ENCODE measurements around the gene GOSR1. TPM values are rescaled to one million over a fixed set of nuclear protein-coding genes. Genes with fewer than 3 reads are reported as not detected.
"Not testable (repeated sequence)": the region's sequence is repeated elsewhere in the genome, so short reads cannot be mapped to it uniquely, and the experiment has no call there.

GOSR1 gene
- total and polyA plus RNA-seq, 2 donors (not counting 1 experiment from before 2014, with no cell fraction given) = 28.6 to 44.7 TPM

GRCh38 chr17:30551996-30552339 lies 74.8 kb downstream of the GOSR1 start:
- Histone ChIP-seq H3K79me2 (ENCODE audit: control insufficient read depth, insufficient read depth, low read length) (no peaks in the 10 kb centered on the region), H3K27ac (ENCODE audit: insufficient read depth, low read length) (no peak overlapping the region), H3K36me3 (ENCODE audit: control insufficient read depth, insufficient read depth, low read length) (no peaks in the 10 kb centered on the region), H3K4me1 (ENCODE audit: control insufficient read depth, extremely low read depth, insufficient read depth, low read length) (no peaks in the 10 kb centered on the region), H3K9me3 (ENCODE audit: control insufficient read depth, insufficient read depth, low read depth, low read length) (no peaks in the 10 kb centered on the region), H3K4me2 (ENCODE audit: extremely low read depth, insufficient read depth, low read length) (no peak overlapping the region), H3K27me3 (ENCODE audit: control insufficient read depth, insufficient read depth, low read length) (no peaks in the 10 kb centered on the region), H3K9ac (ENCODE audit: insufficient read depth, low read length) (no peak overlapping the region), H4K20me1 (ENCODE audit: control insufficient read depth, extremely low read depth, insufficient read depth, low read length) (no peaks in the 10 kb centered on the region), H2AFZ (ENCODE audit: low read length) (no peak overlapping the region), H3K4me3 (replicated peaks in 1 of 4; ENCODE audit: control extremely low read depth in 1 of 4, insufficient read depth in 1 of 4, low read depth in 3 of 4, low read length in 4 of 4) (no peak overlapping the region)
- no peak for DNase-seq (ENCODE audit: low read depth in 2 of 2)
- TF ChIP-seq CTCF (conservative IDR thresholded peaks at IDR 0.05 in 1 of 2, IDR thresholded peaks at IDR 0.05 in 1 of 2; ENCODE audit: low read depth in 1 of 2, low read length in 2 of 2) (no peak), EZH2 (IDR thresholded peaks at IDR 0.05; ENCODE audit: low read length, missing control alignments) (no peak)

GRCh38 chr17:30552994-30553566 lies 75.9 kb downstream of the GOSR1 start:
- Histone ChIP-seq H2AFZ (ENCODE audit: low read length) (no peak overlapping the region), H3K9me3 (ENCODE audit: control insufficient read depth, insufficient read depth, low read depth, low read length) (no peaks in the 10 kb centered on the region), H3K27me3 (ENCODE audit: control insufficient read depth, insufficient read depth, low read length) (no peaks in the 10 kb centered on the region), H4K20me1 (ENCODE audit: control insufficient read depth, extremely low read depth, insufficient read depth, low read length) (no peaks in the 10 kb centered on the region), H3K9ac (ENCODE audit: insufficient read depth, low read length) (no peak overlapping the region), H3K27ac (ENCODE audit: insufficient read depth, low read length) (no peak overlapping the region), H3K4me2 (ENCODE audit: extremely low read depth, insufficient read depth, low read length) (no peak overlapping the region), H3K4me1 (ENCODE audit: control insufficient read depth, extremely low read depth, insufficient read depth, low read length) (no peaks in the 10 kb centered on the region), H3K79me2 (ENCODE audit: control insufficient read depth, insufficient read depth, low read length) (no peaks in the 10 kb centered on the region), H3K36me3 (ENCODE audit: control insufficient read depth, insufficient read depth, low read length) (no peaks in the 10 kb centered on the region), H3K4me3 (replicated peaks in 1 of 4; ENCODE audit: control extremely low read depth in 1 of 4, insufficient read depth in 1 of 4, low read depth in 3 of 4, low read length in 4 of 4) (no peak overlapping the region)
- no peak for TF ChIP-seq EZH2 (IDR thresholded peaks at IDR 0.05; ENCODE audit: low read length, missing control alignments)
- no peak for DNase-seq (ENCODE audit: low read depth in 2 of 2)

DNA sequence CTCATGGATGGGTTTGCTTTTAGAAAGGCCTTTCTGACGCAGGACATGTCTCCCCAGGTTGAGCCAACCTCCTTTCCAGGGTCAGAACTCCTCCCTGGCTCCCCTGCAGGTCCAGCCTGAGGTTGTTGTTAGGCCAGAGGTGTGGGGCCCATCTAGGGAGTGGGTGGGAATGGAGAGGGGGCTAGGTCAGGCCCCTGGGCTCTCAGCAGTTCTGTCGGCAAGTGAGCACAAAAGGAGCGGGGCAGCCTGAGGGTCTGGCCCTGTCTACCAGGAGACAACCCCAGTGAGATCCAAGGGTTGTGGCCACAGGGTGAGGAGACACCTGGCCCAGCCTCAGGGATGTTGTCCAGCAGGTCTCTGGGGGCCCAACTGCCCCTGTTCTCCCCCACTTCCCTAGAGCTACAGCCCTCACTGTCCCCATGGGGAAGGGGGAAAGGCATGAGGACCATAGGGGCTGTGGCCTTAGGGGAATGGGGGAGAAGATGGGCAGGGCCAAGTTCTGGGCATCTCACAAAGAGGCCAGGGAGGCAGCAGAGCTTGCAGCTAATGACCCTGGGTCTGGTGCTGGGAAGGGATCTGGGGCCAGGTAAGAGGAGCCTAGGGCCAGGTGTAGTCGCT lies 76.7 kb downstream of the GOSR1 start:
- H3K79me2 ChIP-seq (ENCODE audit: control insufficient read depth, insufficient read depth, low read length); H3K9ac ChIP-seq (ENCODE audit: insufficient read depth, low read length); H3K36me3 ChIP-seq (ENCODE audit: control insufficient read depth, insufficient read depth, low read length); DNase-seq (ENCODE audit: low read depth in 2 of 2); H2AFZ ChIP-seq (ENCODE audit: low read length); H3K9me3 ChIP-seq (ENCODE audit: control insufficient read depth, insufficient read depth, low read depth, low read length); H3K27me3 ChIP-seq (ENCODE audit: control insufficient read depth, insufficient read depth, low read length); H3K4me2 ChIP-seq (ENCODE audit: extremely low read depth, insufficient read depth, low read length); H3K4me1 ChIP-seq (ENCODE audit: control insufficient read depth, extremely low read depth, insufficient read depth, low read length); H3K4me3 ChIP-seq (replicated peaks in 1 of 4; ENCODE audit: control extremely low read depth in 1 of 4, insufficient read depth in 1 of 4, low read depth in 3 of 4, low read length in 4 of 4); H3K27ac ChIP-seq (ENCODE audit: insufficient read depth, low read length); H4K20me1 ChIP-seq (ENCODE audit: control insufficient read depth, extremely low read depth, insufficient read depth, low read length): not testable (repeated sequence)

All from fibroblast of lung (primary cell).